Activated CD4-positive, alpha-beta T cell treated with anti-CD3 and anti-CD28 coated beads, Interleukin-2, Interleukin-6, amounts not matched to agents 100 ng/mL and 50 ng/mL, durations not matched to agents 16 hours and 8 hours (primary cell): ENCODE data around the gene RCN1.
A peak's percentile ranks its signal among the peaks of the same experiment; 100 is the strongest.
"Not testable (repeated sequence)": the region's sequence is repeated elsewhere in the genome, so short reads cannot be mapped to it uniquely, and the experiment has no call there.

Source experiments
- DNase-seq: peaks from one replicate; pipeline ENCODE4 v3.0.0-alpha.2; 2020

RCN1 gene

DNA sequence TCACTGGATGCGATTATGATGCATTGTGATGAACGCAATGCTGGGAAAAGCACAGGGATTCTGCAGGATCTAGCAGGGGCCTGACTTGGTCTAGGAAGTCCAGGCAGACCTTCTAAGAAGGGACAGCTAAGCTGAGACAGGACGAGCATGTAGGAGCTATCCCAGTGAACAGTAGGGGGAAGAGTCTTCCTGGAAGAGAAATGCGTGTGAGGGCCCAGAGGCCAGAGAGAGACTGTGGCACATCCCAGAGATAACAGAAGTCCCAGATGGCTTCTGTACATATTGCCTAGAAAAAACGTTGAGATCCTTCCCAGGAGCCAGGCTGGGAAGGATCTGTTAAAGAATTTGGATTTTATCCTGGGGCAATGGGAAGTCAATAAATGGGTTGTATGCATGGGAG lies 24.6 kb downstream of the RCN1 start:
- DNase-seq = no peak

DNA sequence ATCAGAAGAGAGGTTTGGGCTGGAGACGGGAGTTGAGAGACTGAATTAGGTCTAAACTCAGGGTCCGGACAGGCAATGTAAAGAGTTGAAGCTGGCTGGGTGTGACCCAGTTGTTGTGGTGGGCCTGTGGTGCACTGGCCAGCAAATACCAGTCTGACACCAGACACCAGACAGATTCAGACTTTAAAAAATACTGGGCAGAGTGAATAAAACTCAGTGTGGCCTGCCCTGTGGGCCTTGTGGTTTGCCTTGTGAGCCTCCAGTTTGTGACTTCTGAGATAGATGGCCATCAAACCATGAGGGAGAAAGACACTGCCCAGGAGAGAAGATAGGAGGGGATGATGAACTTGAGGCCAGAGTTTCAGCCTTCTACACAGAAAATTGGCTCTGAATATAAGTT lies 25.8 kb downstream of the RCN1 start:
- DNase-seq = no peak

GRCh38 chr11:32118025-32118974 lies 27.4 kb downstream of the RCN1 start:
- DNase-seq = no peak

- DNase-seq = not testable (repeated sequence)
Measured at GRCh38 chr11:32119139-32119538, 28.3 kb downstream of the RCN1 start.

DNA sequence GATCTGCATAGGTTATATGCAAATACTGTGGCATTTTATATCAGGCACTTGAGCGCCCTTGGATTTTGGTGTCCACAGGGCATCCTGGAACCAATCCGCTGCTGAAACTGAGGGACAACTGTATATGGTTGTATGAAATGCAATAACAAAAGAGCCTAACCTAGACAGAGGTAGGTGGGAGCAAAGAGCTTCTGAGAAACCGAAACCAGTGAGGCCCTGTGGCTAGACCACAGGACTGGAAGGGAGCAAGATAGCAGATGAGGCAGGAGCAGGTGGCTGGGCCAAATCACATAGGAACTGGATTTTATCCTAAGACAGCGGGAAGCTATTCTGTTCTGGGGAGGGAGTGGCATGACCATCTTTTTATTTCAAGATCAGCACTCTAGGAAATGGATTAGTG lies 30.1 kb downstream of the RCN1 start:
- no peak for DNase-seq

GRCh38 chr11:32122200-32122599 lies 31.3 kb downstream of the RCN1 start:
- no peak for DNase-seq

DNA sequence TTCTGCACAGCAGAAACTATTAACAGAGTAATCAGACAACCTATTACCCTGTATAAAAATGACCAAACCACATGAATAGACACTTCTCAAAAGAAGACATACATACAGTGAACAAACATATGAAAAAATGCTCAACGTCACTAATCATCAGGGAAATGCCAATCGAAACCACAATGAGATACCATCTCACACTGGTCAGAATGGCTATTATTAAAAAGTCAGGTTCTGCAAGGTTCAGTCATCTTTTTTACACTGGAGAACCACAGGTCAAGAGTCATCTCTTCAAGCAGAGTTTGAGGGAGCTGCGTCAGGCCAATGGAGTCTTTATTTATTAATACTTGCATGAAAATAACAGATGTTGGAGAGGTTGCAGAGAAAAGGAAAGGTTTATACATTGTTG lies 40.4 kb downstream of the RCN1 start:
- DNase-seq = no peak

GRCh38 chr11:32136657-32137056 lies 45.8 kb downstream of the RCN1 start:
- no peak for DNase-seq

DNA sequence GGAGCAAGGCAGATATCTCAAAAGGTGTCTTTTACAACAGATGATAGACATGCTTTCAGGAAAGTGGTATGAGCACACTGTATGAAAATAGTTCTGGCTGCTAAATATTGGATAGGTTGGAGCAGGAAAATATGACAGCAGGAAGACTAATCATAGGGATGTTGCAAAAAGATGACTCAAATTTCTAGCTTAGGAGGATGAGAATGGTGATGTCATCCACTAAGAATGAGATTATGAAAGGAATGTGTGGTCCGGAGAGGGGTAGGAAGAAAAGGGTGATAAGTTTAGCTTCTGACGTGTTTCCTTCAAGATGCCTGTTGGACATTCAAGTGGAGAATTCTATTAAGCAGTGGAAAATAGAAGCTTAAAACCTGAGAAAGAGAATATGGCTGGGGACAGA lies 46.4 kb downstream of the RCN1 start:
- DNase-seq = no peak

GRCh38 chr11:32137869-32138268 lies 47.0 kb downstream of the RCN1 start:
- DNase-seq = no peak

- DNase-seq = no peak
Measured at GRCh38 chr11:32138902-32139301, 48.0 kb downstream of the RCN1 start.

DNA sequence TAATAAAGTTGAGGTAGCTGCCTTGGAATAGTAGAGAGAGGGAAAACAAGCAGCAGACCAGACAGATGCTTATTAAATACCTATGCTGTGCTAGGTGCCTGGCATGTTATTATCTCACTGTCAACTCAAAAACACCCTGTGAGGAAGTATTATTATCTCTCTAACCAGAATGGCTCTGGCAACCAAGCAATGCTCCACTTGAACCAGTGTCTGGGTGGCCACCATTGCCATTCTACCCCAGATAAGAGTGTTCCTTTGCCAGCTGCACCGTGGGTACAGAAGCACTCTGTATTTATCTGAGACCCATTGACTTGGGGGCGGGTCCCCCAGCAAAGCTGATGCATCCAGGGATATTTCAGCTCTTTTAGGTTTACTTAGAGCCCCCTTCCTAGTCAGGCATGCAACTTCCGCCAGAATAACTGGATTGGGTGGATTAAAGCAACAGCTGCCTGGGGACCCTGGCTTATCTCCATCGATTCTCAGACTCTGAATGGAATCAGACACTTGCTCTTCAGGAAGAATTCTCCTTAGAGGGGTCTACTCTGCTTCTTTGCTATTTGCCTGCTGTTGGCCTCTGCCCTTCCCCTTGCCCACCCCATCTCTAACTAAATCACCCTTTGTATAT lies 49.1 kb downstream of the RCN1 start:
- DNase-seq = no peak

GRCh38 chr11:32141745-32142546 lies 51.1 kb downstream of the RCN1 start:
- no peak for DNase-seq

- no peak for DNase-seq
Measured at GRCh38 chr11:32143378-32143777, 52.5 kb downstream of the RCN1 start.

DNA sequence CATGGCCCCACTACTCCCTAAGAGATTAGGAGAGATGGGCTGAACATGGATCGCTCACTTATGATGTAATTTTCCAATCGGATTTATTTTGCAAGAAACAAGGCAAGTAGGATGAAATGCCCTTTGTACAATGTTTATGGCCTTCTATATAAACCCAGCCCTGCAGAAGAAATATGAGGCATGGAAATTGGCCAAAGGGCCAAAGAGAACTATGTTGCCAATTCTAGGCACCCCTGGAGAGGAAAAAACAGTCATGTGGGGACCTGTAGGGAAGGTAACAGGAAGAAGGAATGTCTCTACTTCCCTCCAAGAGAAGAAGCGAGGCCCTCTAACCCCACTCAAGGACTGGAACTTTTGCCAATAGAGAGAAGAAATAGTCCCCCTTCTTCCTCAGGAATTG lies 54.4 kb downstream of the RCN1 start:
- no peak for DNase-seq

GRCh38 chr11:32148895-32149294 lies 58.0 kb downstream of the RCN1 start:
- no peak for DNase-seq

DNA sequence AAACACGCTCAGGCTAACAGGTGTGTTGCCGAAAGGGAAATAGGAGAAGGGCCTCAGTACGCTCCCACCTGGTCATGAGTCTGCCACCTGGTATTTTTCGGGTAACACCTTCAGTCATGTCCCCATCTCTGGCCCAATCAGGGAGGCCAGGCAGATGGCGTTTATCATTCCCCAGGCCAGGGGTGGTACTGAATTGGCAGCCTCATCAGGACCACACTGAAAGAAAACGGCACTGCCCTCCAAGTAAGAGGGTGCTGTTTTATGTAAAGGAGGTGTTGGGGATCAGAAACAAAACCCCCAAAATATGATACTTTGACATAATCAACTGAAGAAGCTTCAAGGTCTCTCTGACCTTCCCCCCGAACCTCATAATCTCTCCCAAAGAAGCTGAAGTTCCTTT lies 58.9 kb downstream of the RCN1 start:
- no peak for DNase-seq

- no peak for DNase-seq
Measured at GRCh38 chr11:32151027-32151426, 60.2 kb downstream of the RCN1 start.

GRCh38 chr11:32152216-32152615 lies 61.3 kb downstream of the RCN1 start:
- DNase-seq = no peak

- no peak for DNase-seq
Measured at GRCh38 chr11:32152821-32153220, 61.9 kb downstream of the RCN1 start.

DNA sequence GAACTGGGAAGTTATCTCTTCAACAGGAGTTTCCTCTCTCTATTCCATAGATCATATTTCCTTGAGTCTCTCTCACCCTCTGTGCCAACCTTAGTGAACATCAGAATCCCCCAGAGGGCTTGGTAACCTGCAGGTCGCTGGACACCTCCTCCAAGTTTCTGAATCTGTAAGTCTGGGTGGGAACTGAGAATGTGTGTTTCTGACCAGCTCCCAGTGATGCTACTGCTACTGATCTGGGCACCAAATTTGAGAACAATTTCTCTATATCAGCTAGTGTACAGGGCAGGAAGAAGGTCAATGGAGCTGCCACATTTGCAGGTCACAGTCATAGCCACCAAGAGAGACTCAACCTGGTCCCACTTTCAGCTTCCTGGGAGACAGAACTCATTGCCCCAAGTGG lies 62.9 kb downstream of the RCN1 start:
- no peak for DNase-seq

DNA sequence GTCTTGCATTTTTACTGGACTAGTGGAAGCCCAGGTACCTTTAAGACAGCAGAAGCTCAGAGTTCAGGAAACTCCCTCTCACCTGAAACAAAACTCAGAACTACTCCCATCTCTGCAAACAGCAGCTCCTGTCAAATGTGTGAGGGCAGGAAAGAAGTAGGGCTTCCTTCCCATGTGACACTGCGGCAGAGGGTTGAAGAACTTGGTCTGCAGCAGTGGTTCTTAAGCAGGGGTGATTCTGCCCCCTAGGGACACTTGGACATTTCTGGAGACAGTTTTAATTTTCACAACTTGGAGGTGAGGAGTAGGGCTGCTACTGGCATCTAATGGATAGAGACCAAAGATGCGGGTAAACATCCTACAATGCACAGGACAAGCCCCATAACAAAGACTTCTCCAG lies 63.4 kb downstream of the RCN1 start:
- peak; percentile 13 for DNase-seq
